22Rv1 (cell line): ENCODE data around the gene MAP7.

Experiments
- ZFX ChIP-seq: fragments of 450-650 bp; IDR thresholded peaks from 2 replicates; pipeline ENCODE4 v1.6.1; 2017; ENCODE audit warnings: antibody characterized with exemption, borderline replicate concordance
- TF ChIP-seq, protein P1 (sequence below): fragments of 450-650 bp; IDR thresholded peaks from 2 replicates; pipeline ENCODE4 v1.5.1; 2017; ENCODE audit warnings: mild to moderate bottlenecking

- TF ChIP-seq, protein P1, sequence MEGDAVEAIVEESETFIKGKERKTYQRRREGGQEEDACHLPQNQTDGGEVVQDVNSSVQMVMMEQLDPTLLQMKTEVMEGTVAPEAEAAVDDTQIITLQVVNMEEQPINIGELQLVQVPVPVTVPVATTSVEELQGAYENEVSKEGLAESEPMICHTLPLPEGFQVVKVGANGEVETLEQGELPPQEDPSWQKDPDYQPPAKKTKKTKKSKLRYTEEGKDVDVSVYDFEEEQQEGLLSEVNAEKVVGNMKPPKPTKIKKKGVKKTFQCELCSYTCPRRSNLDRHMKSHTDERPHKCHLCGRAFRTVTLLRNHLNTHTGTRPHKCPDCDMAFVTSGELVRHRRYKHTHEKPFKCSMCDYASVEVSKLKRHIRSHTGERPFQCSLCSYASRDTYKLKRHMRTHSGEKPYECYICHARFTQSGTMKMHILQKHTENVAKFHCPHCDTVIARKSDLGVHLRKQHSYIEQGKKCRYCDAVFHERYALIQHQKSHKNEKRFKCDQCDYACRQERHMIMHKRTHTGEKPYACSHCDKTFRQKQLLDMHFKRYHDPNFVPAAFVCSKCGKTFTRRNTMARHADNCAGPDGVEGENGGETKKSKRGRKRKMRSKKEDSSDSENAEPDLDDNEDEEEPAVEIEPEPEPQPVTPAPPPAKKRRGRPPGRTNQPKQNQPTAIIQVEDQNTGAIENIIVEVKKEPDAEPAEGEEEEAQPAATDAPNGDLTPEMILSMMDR: no peak
- no peak for TF ChIP-seq ZFX
Observed at GRCh38 chr6:136324686-136325380, 225.4 kb downstream of the MAP7 start.
